WTC11 (cell line): ENCODE data around the gene CHST7. TPM values are rescaled to one million over a fixed set of nuclear protein-coding genes. Genes with fewer than 3 reads are reported as not detected.

Source experiments
- ATAC-seq: fragments of 200-7000 bp; cut with Tn5 transposase; 2 replicates; pipeline ENCODE4 v1.10.0; 2021; ENCODE audit warnings: mild to moderate bottlenecking, moderate library complexity
- CTCF ChIA-PET: fragments of 300-600 bp; sonication (Branson Sonifier 250); formaldehyde crosslinking; loops from one replicate; lab custom pipeline; 2021; ENCODE audit warnings: antibody characterized with exemption; lab: Charles Lee
- POLR2A ChIA-PET: fragments of 350-600 bp; sonication (Branson Sonifier 250); formaldehyde crosslinking; loops from one replicate; lab custom pipeline; 2021; ENCODE audit warnings: antibody characterized with exemption; lab: Charles Lee
- DNase-seq: peaks from one replicate; pipeline ENCODE4 v3.0.0; 2021; ENCODE audit warnings: low spot score
- H3K27ac Mint-ChIP-seq: 2 replicates; pipeline ENCODE4 v1.8.0; 2021; ENCODE audit warnings: mixed read lengths
- H3K27me3 Mint-ChIP-seq: 2 replicates; pipeline ENCODE4 v1.8.0; 2021; ENCODE audit warnings: low read depth, mild to moderate bottlenecking, moderate library complexity, mixed read lengths
- H3K36me3 Mint-ChIP-seq: 2 replicates; pipeline ENCODE4 v1.8.0; 2021; ENCODE audit warnings: mixed read lengths
- H3K4me1 Mint-ChIP-seq: 2 replicates; pipeline ENCODE4 v1.8.0; 2022; ENCODE audit warnings: mixed read lengths
- H3K4me3 Mint-ChIP-seq: 2 replicates; pipeline ENCODE4 v1.8.0; 2021; ENCODE audit warnings: mild to moderate bottlenecking, moderate library complexity, mixed read lengths
- H3K9me3 Mint-ChIP-seq: 2 replicates; pipeline ENCODE4 v1.8.0; 2021; ENCODE audit warnings: mixed read lengths
- CREM ChIP-seq: sonication (generic); formaldehyde crosslinking; IDR thresholded peaks from 2 replicates; pipeline ENCODE4 v1.8.1; 2022; ENCODE audit warnings: mild to moderate bottlenecking, missing genetic modification reagents, moderate library complexity
- EMX1 ChIP-seq: fragments of 250-450 bp; sonication (Bioruptor Pico); IDR thresholded peaks from 2 replicates; pipeline ENCODE4 v1.8.0; 2021; ENCODE audit warnings: mild to moderate bottlenecking
- HMGA2 ChIP-seq: fragments of 250-450 bp; sonication (Bioruptor Pico); IDR thresholded peaks from 2 replicates; pipeline ENCODE4 v1.4.0; 2021; ENCODE audit warnings: mild to moderate bottlenecking, moderate library complexity
- JAZF1 ChIP-seq: fragments of 250-450 bp; sonication (Bioruptor Pico); IDR thresholded peaks from 2 replicates; pipeline ENCODE4 v1.9.0; 2021; ENCODE audit warnings: moderate library complexity, mild to moderate bottlenecking, inconsistent platforms
- NFATC4 ChIP-seq: fragments of 250-450 bp; sonication (Bioruptor Pico); IDR thresholded peaks from 2 replicates; pipeline ENCODE4 v1.9.0; 2021; ENCODE audit warnings: mild to moderate bottlenecking
- PRRX2 ChIP-seq: fragments of 250-450 bp; sonication (Bioruptor Pico); IDR thresholded peaks from 2 replicates; pipeline ENCODE4 v1.8.0; 2021; ENCODE audit warnings: mild to moderate bottlenecking
- SMAD3 ChIP-seq: sonication (generic); formaldehyde crosslinking; IDR thresholded peaks from 2 replicates; pipeline ENCODE4 v1.8.0; 2022; ENCODE audit warnings: missing genetic modification reagents, mild to moderate bottlenecking, borderline replicate concordance
- TEAD1 ChIP-seq: sonication (generic); formaldehyde crosslinking; IDR thresholded peaks from 2 replicates; pipeline ENCODE4 v1.8.0; 2022; ENCODE audit warnings: mild to moderate bottlenecking, missing genetic modification reagents
- TP53 ChIP-seq: sonication (generic); formaldehyde crosslinking; IDR thresholded peaks from 2 replicates; pipeline ENCODE4 v1.8.1; 2023; ENCODE audit warnings: mild to moderate bottlenecking, missing genetic modification reagents
- ZNF232 ChIP-seq: sonication (generic); formaldehyde crosslinking; IDR thresholded peaks from 2 replicates; pipeline ENCODE4 v1.8.0; 2022; ENCODE audit warnings: mild to moderate bottlenecking, missing genetic modification reagents
- ZNF396 ChIP-seq: fragments of 250-450 bp; sonication (Bioruptor Pico); IDR thresholded peaks from 2 replicates; pipeline ENCODE4 v1.8.0; 2021; ENCODE audit warnings: mild to moderate bottlenecking, moderate library complexity, borderline replicate concordance
- ZNF416 ChIP-seq: fragments of 250-450 bp; sonication (Bioruptor Pico); IDR thresholded peaks from 2 replicates; pipeline ENCODE4 v1.9.0; 2021; ENCODE audit warnings: mild to moderate bottlenecking, inconsistent platforms
- total RNA-seq: library from RNA; stranded (reverse); gene quantifications from 3 replicates; pipeline ENCODE4 v1.2.3, GENCODE V29; 2021
- TF ChIP-seq, protein P1 (sequence below): sonication (generic); formaldehyde crosslinking; IDR thresholded peaks from 2 replicates; pipeline ENCODE4 v1.8.1; 2023; ENCODE audit warnings: mild to moderate bottlenecking, moderate library complexity, missing genetic modification reagents
- TF ChIP-seq, protein P2 (sequence below): sonication (generic); formaldehyde crosslinking; IDR thresholded peaks from 2 replicates; pipeline ENCODE4 v1.8.1; 2023; ENCODE audit warnings: mild to moderate bottlenecking, missing genetic modification reagents
- TF ChIP-seq, protein P3 (sequence below): fragments of 250-450 bp; sonication (Bioruptor Pico); IDR thresholded peaks from 2 replicates; pipeline ENCODE4 v1.9.0; 2021; ENCODE audit warnings: mild to moderate bottlenecking
- TF ChIP-seq, protein P4 (sequence below): sonication (generic); formaldehyde crosslinking; IDR thresholded peaks from 2 replicates; pipeline ENCODE4 v1.8.1; 2023; ENCODE audit warnings: mild to moderate bottlenecking, missing genetic modification reagents, moderate library complexity
- TF ChIP-seq, protein P5 (sequence below): sonication (generic); formaldehyde crosslinking; IDR thresholded peaks from 2 replicates; pipeline ENCODE4 v1.8.0; 2023; ENCODE audit warnings: missing genetic modification reagents, mild to moderate bottlenecking, borderline replicate concordance
- TF ChIP-seq, protein P6 (sequence below): sonication (generic); formaldehyde crosslinking; IDR thresholded peaks from 2 replicates; pipeline ENCODE4 v1.8.0; 2023; ENCODE audit warnings: missing genetic modification reagents

CHST7 gene
- total RNA-seq, 1 experiment from 2014 or later = 19.6 TPM

DNA sequence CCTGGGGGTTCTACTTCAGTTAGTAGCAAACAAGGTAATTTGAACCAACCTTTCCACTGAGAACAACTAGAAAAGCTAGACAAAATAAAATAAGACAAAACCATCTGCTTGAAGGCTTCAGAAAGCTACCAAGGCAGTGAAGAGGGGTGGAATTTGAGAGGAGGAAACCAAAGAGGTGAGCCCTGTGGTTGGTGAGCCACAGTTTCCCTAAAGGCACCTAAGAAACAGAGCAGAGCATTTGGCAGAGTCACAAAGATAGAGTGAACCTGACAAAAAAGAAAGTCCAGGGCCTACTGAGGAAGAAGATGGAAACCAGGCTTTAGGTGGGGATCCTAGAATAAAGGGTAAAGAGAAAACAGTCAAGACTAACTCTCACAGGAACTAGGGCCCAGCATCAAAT lies 44.3 kb downstream of the CHST7 start (continued):
- TF ChIP-seq, protein P1, sequence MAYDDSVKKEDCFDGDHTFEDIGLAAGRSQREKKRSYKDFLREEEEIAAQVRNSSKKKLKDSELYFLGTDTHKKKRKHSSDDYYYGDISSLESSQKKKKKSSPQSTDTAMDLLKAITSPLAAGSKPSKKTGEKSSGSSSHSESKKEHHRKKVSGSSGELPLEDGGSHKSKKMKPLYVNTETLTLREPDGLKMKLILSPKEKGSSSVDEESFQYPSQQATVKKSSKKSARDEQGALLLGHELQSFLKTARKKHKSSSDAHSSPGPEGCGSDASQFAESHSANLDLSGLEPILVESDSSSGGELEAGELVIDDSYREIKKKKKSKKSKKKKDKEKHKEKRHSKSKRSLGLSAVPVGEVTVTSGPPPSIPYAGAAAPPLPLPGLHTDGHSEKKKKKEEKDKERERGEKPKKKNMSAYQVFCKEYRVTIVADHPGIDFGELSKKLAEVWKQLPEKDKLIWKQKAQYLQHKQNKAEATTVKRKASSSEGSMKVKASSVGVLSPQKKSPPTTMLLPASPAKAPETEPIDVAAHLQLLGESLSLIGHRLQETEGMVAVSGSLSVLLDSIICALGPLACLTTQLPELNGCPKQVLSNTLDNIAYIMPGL (CRISPR knock-in tag) = no peak
- TF ChIP-seq ZNF396 = no peak
- no peak for TF ChIP-seq PRRX2
- TF ChIP-seq, protein P2, sequence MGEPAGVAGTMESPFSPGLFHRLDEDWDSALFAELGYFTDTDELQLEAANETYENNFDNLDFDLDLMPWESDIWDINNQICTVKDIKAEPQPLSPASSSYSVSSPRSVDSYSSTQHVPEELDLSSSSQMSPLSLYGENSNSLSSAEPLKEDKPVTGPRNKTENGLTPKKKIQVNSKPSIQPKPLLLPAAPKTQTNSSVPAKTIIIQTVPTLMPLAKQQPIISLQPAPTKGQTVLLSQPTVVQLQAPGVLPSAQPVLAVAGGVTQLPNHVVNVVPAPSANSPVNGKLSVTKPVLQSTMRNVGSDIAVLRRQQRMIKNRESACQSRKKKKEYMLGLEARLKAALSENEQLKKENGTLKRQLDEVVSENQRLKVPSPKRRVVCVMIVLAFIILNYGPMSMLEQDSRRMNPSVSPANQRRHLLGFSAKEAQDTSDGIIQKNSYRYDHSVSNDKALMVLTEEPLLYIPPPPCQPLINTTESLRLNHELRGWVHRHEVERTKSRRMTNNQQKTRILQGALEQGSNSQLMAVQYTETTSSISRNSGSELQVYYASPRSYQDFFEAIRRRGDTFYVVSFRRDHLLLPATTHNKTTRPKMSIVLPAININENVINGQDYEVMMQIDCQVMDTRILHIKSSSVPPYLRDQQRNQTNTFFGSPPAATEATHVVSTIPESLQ (CRISPR knock-in tag) = no peak
- TF ChIP-seq, protein P3, sequence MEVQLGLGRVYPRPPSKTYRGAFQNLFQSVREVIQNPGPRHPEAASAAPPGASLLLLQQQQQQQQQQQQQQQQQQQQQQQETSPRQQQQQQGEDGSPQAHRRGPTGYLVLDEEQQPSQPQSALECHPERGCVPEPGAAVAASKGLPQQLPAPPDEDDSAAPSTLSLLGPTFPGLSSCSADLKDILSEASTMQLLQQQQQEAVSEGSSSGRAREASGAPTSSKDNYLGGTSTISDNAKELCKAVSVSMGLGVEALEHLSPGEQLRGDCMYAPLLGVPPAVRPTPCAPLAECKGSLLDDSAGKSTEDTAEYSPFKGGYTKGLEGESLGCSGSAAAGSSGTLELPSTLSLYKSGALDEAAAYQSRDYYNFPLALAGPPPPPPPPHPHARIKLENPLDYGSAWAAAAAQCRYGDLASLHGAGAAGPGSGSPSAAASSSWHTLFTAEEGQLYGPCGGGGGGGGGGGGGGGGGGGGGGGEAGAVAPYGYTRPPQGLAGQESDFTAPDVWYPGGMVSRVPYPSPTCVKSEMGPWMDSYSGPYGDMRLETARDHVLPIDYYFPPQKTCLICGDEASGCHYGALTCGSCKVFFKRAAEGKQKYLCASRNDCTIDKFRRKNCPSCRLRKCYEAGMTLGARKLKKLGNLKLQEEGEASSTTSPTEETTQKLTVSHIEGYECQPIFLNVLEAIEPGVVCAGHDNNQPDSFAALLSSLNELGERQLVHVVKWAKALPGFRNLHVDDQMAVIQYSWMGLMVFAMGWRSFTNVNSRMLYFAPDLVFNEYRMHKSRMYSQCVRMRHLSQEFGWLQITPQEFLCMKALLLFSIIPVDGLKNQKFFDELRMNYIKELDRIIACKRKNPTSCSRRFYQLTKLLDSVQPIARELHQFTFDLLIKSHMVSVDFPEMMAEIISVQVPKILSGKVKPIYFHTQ (CRISPR knock-in tag) = no peak
- no peak for TF ChIP-seq TEAD1 (CRISPR knock-in tag)
- no peak for TF ChIP-seq NFATC4 (CRISPR knock-in tag)
- TF ChIP-seq, protein P4, sequence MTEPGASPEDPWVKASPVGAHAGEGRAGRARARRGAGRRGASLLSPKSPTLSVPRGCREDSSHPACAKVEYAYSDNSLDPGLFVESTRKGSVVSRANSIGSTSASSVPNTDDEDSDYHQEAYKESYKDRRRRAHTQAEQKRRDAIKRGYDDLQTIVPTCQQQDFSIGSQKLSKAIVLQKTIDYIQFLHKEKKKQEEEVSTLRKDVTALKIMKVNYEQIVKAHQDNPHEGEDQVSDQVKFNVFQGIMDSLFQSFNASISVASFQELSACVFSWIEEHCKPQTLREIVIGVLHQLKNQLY (CRISPR knock-in tag) = no peak
- TF ChIP-seq, protein P5, sequence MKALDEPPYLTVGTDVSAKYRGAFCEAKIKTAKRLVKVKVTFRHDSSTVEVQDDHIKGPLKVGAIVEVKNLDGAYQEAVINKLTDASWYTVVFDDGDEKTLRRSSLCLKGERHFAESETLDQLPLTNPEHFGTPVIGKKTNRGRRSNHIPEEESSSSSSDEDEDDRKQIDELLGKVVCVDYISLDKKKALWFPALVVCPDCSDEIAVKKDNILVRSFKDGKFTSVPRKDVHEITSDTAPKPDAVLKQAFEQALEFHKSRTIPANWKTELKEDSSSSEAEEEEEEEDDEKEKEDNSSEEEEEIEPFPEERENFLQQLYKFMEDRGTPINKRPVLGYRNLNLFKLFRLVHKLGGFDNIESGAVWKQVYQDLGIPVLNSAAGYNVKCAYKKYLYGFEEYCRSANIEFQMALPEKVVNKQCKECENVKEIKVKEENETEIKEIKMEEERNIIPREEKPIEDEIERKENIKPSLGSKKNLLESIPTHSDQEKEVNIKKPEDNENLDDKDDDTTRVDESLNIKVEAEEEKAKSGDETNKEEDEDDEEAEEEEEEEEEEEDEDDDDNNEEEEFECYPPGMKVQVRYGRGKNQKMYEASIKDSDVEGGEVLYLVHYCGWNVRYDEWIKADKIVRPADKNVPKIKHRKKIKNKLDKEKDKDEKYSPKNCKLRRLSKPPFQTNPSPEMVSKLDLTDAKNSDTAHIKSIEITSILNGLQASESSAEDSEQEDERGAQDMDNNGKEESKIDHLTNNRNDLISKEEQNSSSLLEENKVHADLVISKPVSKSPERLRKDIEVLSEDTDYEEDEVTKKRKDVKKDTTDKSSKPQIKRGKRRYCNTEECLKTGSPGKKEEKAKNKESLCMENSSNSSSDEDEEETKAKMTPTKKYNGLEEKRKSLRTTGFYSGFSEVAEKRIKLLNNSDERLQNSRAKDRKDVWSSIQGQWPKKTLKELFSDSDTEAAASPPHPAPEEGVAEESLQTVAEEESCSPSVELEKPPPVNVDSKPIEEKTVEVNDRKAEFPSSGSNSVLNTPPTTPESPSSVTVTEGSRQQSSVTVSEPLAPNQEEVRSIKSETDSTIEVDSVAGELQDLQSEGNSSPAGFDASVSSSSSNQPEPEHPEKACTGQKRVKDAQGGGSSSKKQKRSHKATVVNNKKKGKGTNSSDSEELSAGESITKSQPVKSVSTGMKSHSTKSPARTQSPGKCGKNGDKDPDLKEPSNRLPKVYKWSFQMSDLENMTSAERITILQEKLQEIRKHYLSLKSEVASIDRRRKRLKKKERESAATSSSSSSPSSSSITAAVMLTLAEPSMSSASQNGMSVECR (CRISPR knock-in tag) = no peak
- no peak for TF ChIP-seq SMAD3 (CRISPR knock-in tag)
- TF ChIP-seq ZNF232 (CRISPR knock-in tag) = no peak

DNA sequence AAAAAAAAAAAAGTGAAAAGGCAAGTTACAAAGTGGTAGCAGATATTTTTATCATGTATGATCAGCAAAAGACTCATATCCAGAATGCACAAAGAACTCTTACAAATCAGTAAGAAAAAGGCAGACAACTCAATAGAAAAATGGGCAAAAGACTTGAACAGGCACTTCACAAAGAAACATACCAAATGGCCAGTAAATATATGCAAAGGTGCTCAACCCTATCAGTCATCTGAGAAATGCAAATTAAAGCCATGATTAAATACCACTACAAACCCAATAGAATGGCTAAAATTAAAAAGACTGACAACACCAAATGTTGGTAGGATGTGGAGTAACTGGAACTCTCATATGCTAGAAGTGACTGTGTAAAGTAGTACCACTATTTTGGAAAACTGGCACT lies 45.4 kb downstream of the CHST7 start:
- no peak for DNase-seq
- no peak for ATAC-seq
- Mint-ChIP-seq H3K4me3 (no peak overlapping the region), H3K27ac (no peak overlapping the region), H3K9me3 (0 out of 2 replicates have a peak, but pooled peaks cover 4% of the 10 kb centered on the region), H3K4me1 (peaks cover 21% of the 10 kb centered on the region), H3K27me3 (no peaks in the 10 kb centered on the region), H3K36me3 (peaks cover 49% of the 10 kb centered on the region)
- ChIA-PET POLR2A (no interaction called here), CTCF (no interaction called here)
- TF ChIP-seq ZNF416 (CRISPR knock-in tag) (no peak), JAZF1 (CRISPR knock-in tag) (no peak), EMX1 (CRISPR knock-in tag) (no peak), TP53 (CRISPR knock-in tag) (no peak), HMGA2 (CRISPR knock-in tag) (no peak), CREM (CRISPR knock-in tag) (no peak)
- TF ChIP-seq, protein P6, sequence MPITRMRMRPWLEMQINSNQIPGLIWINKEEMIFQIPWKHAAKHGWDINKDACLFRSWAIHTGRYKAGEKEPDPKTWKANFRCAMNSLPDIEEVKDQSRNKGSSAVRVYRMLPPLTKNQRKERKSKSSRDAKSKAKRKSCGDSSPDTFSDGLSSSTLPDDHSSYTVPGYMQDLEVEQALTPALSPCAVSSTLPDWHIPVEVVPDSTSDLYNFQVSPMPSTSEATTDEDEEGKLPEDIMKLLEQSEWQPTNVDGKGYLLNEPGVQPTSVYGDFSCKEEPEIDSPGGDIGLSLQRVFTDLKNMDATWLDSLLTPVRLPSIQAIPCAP (CRISPR knock-in tag) = no peak
